Gastroesophageal sphincter (tissue), 4 donors: ENCODE measurements around the gene DCAF7. TPM values are rescaled to one million over a fixed set of nuclear protein-coding genes. Genes with fewer than 3 reads are reported as not detected.

Source experiments
- ATAC-seq: fragments of 150-250 bp; one replicate; pipeline ENCODE4 v1.9.1; 2016; ENCODE audit warnings: mild to moderate bottlenecking, moderate library complexity
- H3K27ac ChIP-seq, 4 donors: fragments of 200-600 bp; sonication (generic) in 3 of 4; 1 replicate in 3 of 4; 2 replicates in 1 of 4; pipeline ENCODE4 v1.5.1; 2016 to 2019
- H3K27me3 ChIP-seq: fragments of 200-600 bp; sonication (generic); one replicate; pipeline ENCODE4 v1.5.1; 2019
- H3K36me3 ChIP-seq, 2 donors: fragments of 200-600 bp; sonication (generic); one replicate each; pipeline ENCODE4 v1.5.1; 2019; ENCODE audit warnings: control low read depth in 1 of 2
- H3K4me1 ChIP-seq, 3 donors: fragments of 200-600 bp; sonication (generic); 1 replicate in 2 of 3; 2 replicates in 1 of 3; pipeline ENCODE4 v1.5.1; 2016 to 2019; ENCODE audit warnings: control low read depth in 2 of 3
- H3K4me3 ChIP-seq, 2 donors: fragments of 200-600 bp; sonication (generic); one replicate each; pipeline ENCODE4 v1.5.1; 2019; ENCODE audit warnings: mild to moderate bottlenecking in 1 of 2, moderate library complexity in 1 of 2
- H3K9me3 ChIP-seq, 3 donors: fragments of 200-600 bp; sonication (generic); one replicate each; pipeline ENCODE4 v1.5.1; 2017 to 2019; ENCODE audit warnings: control low read depth in 2 of 3
- CTCF ChIP-seq, 4 experiments: fragments of 200-600 bp in 2 of 4; fragments of 450-650 bp in 2 of 4; sonication (generic) in 1 of 4; IDR thresholded peaks; one replicate each; pipeline ENCODE4 v1.5.1; 2017 to 2019; ENCODE audit warnings: antibody characterized with exemption in 4 of 4, mild to moderate bottlenecking in 2 of 4, moderate library complexity in 2 of 4
- EP300 ChIP-seq: sonication (generic); formaldehyde crosslinking; IDR thresholded peaks from one replicate; pipeline ENCODE4 v1.6.1; 2017; ENCODE audit warnings: antibody characterized with exemption, mild to moderate bottlenecking
- POLR2A ChIP-seq, 2 donors: fragments of 450-650 bp; IDR thresholded peaks; one replicate each; pipeline ENCODE4 v1.6.1; 2017; ENCODE audit warnings: antibody characterized with exemption in 2 of 2, mild to moderate bottlenecking in 2 of 2, moderate library complexity in 1 of 2
- POLR2AphosphoS5 ChIP-seq: sonication (generic); formaldehyde crosslinking; IDR thresholded peaks from one replicate; pipeline ENCODE4 v1.6.1; 2017; ENCODE audit warnings: antibody characterized with exemption
- WGBS, 2 donors: methylation state at CpG; one replicate each; pipeline ENCODE4 v1.1.5; 2018; ENCODE audit warnings: low coverage in 1 of 2; 5-methylcytosine and 5-hydroxymethylcytosine counted together
- total RNA-seq, 4 donors: library from RNA; depleted of rRNA; stranded (reverse); fragments of >200 nt; gene quantifications; one replicate each; pipeline ENCODE4 v1.1.0, GENCODE V29; 2016

Gene DCAF7
- total RNA-seq, 4 donors from 2014 or later = 27.1 to 50.0 (median 36.8) TPM

GRCh38 chr17:63587770-63588169 is 37.5 kb downstream of the DCAF7 start:
- no peak overlapping the region for H3K27ac ChIP-seq
- H3K27me3 ChIP-seq = no peaks in the 10 kb centered on the region
- ATAC-seq = no peak
- H3K9me3 ChIP-seq = no peaks in the 10 kb centered on the region
- 67 to 92% methylated on average over 1 to 3 of the region's 5 CpGs for WGBS, 2 donors
- H3K4me1 ChIP-seq = no peaks in the 10 kb centered on the region
- no peak overlapping the region for H3K4me3 ChIP-seq
- TF ChIP-seq POLR2AphosphoS5 = no peak
- TF ChIP-seq EP300 = no peak
- TF ChIP-seq CTCF (IDR thresholded peaks at IDR 0.05) = no peak
- no peak for TF ChIP-seq POLR2A (IDR thresholded peaks at IDR 0.05)
- peaks cover 0 to 96% of the 10 kb centered on the region in 2 donors for H3K36me3 ChIP-seq

- no peak for ATAC-seq
- 88 to 90% methylated on average over 7 to 9 of the region's 11 CpGs for WGBS, 2 donors
- TF ChIP-seq EP300 (no peak), POLR2A (IDR thresholded peaks at IDR 0.05) (no peak), POLR2AphosphoS5 (no peak), CTCF (IDR thresholded peaks at IDR 0.05) (no peak)
- no peaks in the 10 kb centered on the region for H3K27me3 ChIP-seq
- no peak overlapping the region for H3K4me3 ChIP-seq
- no peak overlapping the region for H3K27ac ChIP-seq
- H3K9me3 ChIP-seq = no peaks in the 10 kb centered on the region
- no peaks in the 10 kb centered on the region for H3K4me1 ChIP-seq
- H3K36me3 ChIP-seq = peaks cover 0 to 96% of the 10 kb centered on the region in 2 donors
Observed at GRCh38 chr17:63588797-63589196, 38.5 kb downstream of the DCAF7 start.

GRCh38 chr17:63589646-63590045 is 39.4 kb downstream of the DCAF7 start:
- H3K9me3 ChIP-seq = no peaks in the 10 kb centered on the region
- H3K4me1 ChIP-seq = no peaks in the 10 kb centered on the region
- H3K36me3 ChIP-seq = peaks cover 0 to 96% of the 10 kb centered on the region in 2 donors
- no peak for ATAC-seq
- no peak overlapping the region for H3K27ac ChIP-seq
- TF ChIP-seq POLR2AphosphoS5 (no peak), EP300 (no peak), CTCF (IDR thresholded peaks at IDR 0.05) (no peak)
- no peaks in the 10 kb centered on the region for H3K27me3 ChIP-seq
- no peak overlapping the region for H3K4me3 ChIP-seq
- 83 to 100% methylated on average over 1 of the region's 1 CpG for WGBS, 2 donors

GRCh38 chr17:63592797-63593196 is 42.5 kb downstream of the DCAF7 start:
- no peaks in the 10 kb centered on the region for H3K27me3 ChIP-seq
- peaks cover 0 to 68% of the 10 kb centered on the region in 2 donors for H3K36me3 ChIP-seq
- H3K27ac ChIP-seq = no peak overlapping the region
- no peak overlapping the region for H3K4me3 ChIP-seq
- ATAC-seq = no peak
- TF ChIP-seq POLR2A (IDR thresholded peaks at IDR 0.05) (no peak), EP300 (no peak), POLR2AphosphoS5 (no peak), CTCF (IDR thresholded peaks at IDR 0.05) (no peak)
- WGBS, 2 donors = 75 to 80% methylated on average over 2 of the region's 3 CpGs
- H3K4me1 ChIP-seq = no peaks in the 10 kb centered on the region
- no peaks in the 10 kb centered on the region for H3K9me3 ChIP-seq

- H3K4me1 ChIP-seq = peaks cover 2 to 4% (median 3%) of the 10 kb centered on the region in 3 donors
- 97 to 98% methylated on average over 3 of the region's 3 CpGs for WGBS, 2 donors
- H3K36me3 ChIP-seq = peaks cover 0 to 45% of the 10 kb centered on the region in 2 donors
- no peaks in the 10 kb centered on the region for H3K27me3 ChIP-seq
- no peak overlapping the region for H3K4me3 ChIP-seq
- no peak overlapping the region for H3K27ac ChIP-seq
- no peaks in the 10 kb centered on the region for H3K9me3 ChIP-seq
- ATAC-seq = no peak
- TF ChIP-seq POLR2AphosphoS5 = no peak
- TF ChIP-seq POLR2A (IDR thresholded peaks at IDR 0.05) = no peak
- no peak for TF ChIP-seq EP300
- no peak for TF ChIP-seq CTCF (IDR thresholded peaks at IDR 0.05)
Observed at GRCh38 chr17:63595132-63595531, 44.9 kb downstream of the DCAF7 start.
